C4-2B (cell line): Measurements from ENCODE around the gene OR6B2.

Experiments used
- H3K27ac ChIP-seq: fragments of 450-650 bp; 2 replicates; pipeline ENCODE4 v1.5.1; 2017
- CTCF ChIP-seq: fragments of 450-650 bp; conservative IDR thresholded peaks from 2 replicates; pipeline ENCODE4 v1.5.1; 2017; ENCODE audit warnings: mild to moderate bottlenecking
- ZFX ChIP-seq: fragments of 450-650 bp; IDR thresholded peaks from 2 replicates; pipeline ENCODE4 v1.6.1; 2017

OR6B2 gene

GRCh38 chr2:240014327-240014726 lies 15.9 kb downstream of the OR6B2 start:
- TF ChIP-seq CTCF, result no peak
- TF ChIP-seq ZFX, result no peak
- H3K27ac ChIP-seq, result no peak overlapping the region

GRCh38 chr2:240013343-240013742 lies 16.9 kb downstream of the OR6B2 start:
- H3K27ac ChIP-seq, result no peak overlapping the region
- TF ChIP-seq ZFX (no peak), CTCF (peak; percentile 36)

GRCh38 chr2:240002983-240003382 lies 27.2 kb downstream of the OR6B2 start:
- TF ChIP-seq ZFX, result no peak
- TF ChIP-seq CTCF, result no peak
- H3K27ac ChIP-seq, result no peak overlapping the region

- no peak overlapping the region for H3K27ac ChIP-seq
- no peak for TF ChIP-seq ZFX
- no peak for TF ChIP-seq CTCF
Measured at GRCh38 chr2:240000671-240001070, 29.6 kb downstream of the OR6B2 start.

- no peak overlapping the region for H3K27ac ChIP-seq
- TF ChIP-seq ZFX (no peak), CTCF (no peak)
Measured at GRCh38 chr2:239997686-239998409, 32.4 kb downstream of the OR6B2 start.

- no peak for TF ChIP-seq CTCF
- no peak for TF ChIP-seq ZFX
- H3K27ac ChIP-seq, result no peak overlapping the region
Measured at GRCh38 chr2:239994086-239994485, 36.1 kb downstream of the OR6B2 start.

- no peak overlapping the region for H3K27ac ChIP-seq
- TF ChIP-seq ZFX (no peak), CTCF (no peak)
Measured at GRCh38 chr2:239993291-239993690, 36.9 kb downstream of the OR6B2 start.
